GM20000 (cell line): ENCODE results near the gene TNN.
A peak's percentile ranks its signal among the peaks of the same experiment; 100 is the strongest.

Experiments
- DNase-seq: peaks from one replicate; pipeline ENCODE4 v3.0.0; 2012; ENCODE audit warnings: low spot score
- TF ChIP-seq, protein P1 (sequence below): IDR thresholded peaks from 2 replicates; pipeline ENCODE4 v1.5.1; 2012; ENCODE audit warnings: mild to moderate bottlenecking, control low read depth; ENCODE audit errors: extremely low read depth, missing control alignments

TNN gene

DNA sequence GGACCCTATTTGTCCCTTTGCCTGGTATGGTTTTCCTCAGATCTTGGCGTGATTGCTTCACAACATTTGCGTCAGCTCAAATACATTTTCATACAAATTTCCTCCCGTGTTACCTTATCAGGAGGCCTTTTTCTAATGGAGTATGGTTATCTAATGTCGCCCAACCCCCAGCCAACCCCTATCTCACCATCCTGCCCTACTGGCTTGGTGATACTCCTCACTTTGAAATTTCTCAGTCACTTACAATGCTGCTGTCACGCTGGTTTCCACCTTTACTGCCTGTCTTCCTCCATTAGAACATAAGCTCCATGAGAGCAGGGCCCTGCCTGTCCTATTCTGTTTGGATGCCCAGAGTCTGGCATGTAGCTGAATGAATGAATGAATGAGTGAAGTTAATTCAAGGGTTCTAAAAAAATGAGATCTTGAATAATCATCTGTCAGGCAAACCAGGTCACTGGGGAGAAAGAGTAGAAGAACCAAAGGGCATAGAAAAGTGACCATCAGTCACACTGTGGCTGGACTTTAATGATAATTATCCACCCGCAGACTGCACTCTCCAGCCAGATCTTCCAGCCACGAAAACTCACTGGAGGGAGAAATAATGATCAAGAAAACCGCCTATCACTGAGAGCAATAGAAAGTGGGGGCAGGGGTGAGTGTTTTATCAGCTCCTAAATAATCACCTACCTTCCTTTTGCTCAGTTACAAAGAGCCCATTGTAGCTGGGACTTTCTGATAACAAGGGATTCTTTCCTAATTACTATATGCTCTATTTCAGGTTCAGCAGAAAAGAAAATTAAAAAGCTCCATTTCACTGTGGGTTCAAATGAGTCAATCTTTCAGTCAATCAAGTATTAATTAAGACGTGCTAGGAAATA lies 103.6 kb downstream of the TNN start:
- no peak for DNase-seq
- TF ChIP-seq, protein P1, sequence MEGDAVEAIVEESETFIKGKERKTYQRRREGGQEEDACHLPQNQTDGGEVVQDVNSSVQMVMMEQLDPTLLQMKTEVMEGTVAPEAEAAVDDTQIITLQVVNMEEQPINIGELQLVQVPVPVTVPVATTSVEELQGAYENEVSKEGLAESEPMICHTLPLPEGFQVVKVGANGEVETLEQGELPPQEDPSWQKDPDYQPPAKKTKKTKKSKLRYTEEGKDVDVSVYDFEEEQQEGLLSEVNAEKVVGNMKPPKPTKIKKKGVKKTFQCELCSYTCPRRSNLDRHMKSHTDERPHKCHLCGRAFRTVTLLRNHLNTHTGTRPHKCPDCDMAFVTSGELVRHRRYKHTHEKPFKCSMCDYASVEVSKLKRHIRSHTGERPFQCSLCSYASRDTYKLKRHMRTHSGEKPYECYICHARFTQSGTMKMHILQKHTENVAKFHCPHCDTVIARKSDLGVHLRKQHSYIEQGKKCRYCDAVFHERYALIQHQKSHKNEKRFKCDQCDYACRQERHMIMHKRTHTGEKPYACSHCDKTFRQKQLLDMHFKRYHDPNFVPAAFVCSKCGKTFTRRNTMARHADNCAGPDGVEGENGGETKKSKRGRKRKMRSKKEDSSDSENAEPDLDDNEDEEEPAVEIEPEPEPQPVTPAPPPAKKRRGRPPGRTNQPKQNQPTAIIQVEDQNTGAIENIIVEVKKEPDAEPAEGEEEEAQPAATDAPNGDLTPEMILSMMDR = no peak

DNA sequence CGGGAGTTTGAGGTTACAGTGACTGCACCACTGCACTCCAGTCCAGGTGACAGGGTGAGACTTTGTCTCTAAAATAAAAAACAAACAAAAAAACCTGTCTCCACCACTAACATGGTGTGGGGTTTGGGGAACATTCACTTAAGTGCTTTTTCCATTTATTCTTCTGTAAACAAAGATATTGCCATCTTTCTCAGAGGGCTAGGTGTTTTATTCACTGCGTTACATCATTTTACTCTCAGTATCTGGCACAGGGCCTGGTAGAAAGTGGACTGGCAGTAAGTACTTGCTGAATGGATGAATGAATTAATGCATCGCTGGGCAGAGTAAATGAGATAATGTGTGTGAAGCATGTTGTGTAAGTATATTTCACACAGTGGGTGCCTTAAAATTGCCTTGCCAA lies 104.9 kb downstream of the TNN start:
- TF ChIP-seq, protein P1 = no peak
- no peak for DNase-seq

DNA sequence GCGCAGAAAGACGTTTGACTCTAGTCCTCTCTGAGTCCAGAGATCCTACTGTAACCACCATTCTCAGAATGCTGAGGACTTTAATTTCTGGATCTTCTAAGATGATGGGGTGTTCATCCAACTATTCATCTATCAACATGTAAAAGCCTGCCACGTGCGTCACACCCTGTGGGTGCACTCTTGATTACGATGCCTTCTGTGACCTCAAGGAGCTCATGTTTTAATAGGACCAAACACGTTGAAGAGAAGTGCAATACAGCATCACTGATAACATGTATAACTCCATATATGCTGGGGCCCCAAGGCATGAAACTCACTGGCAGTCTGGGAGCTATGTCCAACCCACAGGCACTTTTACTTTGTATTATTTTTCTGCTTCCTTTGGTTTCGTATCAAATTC lies 105.9 kb downstream of the TNN start:
- DNase-seq = no peak
- TF ChIP-seq, protein P1 = no peak

DNA sequence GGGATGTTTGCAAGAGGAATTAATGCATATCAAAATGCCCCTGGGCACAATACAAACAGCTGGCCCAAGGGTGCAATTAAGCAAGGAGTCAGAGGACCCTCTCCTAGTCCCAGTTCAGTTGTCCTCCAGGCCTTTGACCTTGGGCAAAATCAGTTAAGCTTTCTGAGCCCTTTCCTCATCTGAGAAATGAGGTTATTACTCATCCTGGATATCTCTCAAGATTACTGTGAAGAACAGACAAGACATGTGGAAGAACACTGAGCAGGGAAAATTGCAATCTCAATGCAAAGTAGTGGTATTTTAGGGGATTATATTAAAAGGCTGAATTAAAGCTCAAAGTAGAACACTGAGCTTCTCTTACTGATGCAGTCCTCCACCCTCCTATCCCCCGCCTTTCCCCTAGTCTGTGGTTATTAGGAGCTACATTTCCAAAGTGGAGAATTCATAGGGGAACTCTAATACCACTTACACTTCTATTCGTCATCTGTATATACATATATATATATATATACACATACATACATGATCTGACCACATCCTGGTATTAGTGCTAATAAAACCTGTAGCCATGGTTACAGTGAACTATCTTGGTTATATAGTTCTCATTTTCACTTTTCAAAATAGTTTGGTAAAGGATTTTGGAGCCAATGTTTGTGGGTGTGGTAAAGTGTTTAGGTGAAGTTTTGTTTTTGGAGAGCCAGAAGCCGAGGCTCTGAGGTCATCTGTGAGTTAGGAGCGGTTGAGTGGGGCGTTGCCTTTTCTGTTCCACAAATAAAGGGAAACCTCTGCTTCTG lies 106.9 kb downstream of the TNN start:
- peak; percentile 44 for DNase-seq
- TF ChIP-seq, protein P1 = no peak

DNA sequence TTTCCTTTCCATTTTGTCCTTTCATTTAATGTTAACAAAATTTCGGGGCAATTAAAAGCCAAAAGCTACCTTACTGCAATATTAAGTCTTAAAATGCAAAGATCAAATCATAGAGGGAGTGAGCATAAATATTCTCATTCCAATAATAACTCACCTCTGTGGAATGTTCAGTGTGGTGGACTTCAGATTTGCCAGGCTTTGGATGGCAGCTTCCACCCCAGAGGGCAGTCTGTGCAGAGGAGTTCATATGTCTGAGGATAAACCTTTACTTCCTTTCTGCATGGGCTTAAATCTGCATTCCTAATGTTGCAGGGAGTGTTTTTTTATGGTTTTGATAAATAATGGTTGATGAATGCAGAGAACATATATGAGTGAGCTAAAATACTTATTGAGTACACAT lies 108.6 kb downstream of the TNN start:
- TF ChIP-seq, protein P1 = no peak
- DNase-seq = no peak

DNA sequence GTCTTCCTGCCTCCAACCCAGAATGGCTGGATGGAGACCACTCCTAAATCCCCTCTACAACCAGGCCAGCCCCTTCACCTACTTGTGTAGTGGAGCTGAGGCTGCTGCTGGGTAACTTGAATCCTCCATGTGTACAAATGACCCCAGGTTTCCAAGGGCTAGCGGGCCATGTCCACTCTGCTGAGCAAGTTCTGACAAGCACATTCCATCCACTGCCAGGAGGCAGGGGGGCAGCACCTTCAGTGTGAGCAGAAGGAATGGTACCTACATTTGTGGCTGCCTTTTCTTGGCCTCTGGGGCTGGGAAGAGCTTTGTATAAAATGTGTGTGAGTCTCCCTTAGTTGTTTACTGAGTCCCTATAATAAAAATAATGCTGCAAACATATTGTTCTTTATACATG lies 110.4 kb downstream of the TNN start:
- no peak for DNase-seq
- TF ChIP-seq, protein P1 = no peak

DNA sequence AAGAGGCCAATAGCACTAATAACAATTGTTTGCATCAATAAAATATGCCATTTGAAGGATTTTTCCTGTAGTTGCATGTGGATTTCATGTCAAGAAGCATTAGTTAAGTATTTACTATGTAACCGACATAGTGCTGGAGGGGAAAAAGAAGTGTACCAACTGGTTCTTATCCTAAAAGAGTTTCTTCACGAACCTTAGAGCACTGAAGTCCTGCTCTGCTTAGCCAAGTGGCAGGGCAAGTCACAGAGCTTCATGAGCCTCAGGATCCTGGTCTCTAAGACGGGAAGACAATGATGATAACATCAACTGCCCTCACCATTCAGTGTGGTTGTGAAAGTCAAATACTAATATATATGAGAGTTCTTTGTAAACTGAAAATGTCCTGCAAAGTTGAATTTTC lies 110.8 kb downstream of the TNN start:
- no peak for DNase-seq
- TF ChIP-seq, protein P1 = no peak
